ENCODE results near the gene KRT38. TPM values are rescaled to one million over a fixed set of nuclear protein-coding genes. Genes with fewer than 3 reads are reported as not detected.
"Not testable (repeated sequence)": the region's sequence is repeated elsewhere in the genome, so short reads cannot be mapped to it uniquely, and the experiment has no call there.

KRT38 gene
- total RNA-seq, 1 experiment from 2014 or later = not detected

GRCh38 chr17:41395611-41396010 is 45.2 kb downstream of the KRT38 start:
- H3K18ac ChIP-seq (ENCODE audit: insufficient read length, low read depth, low read length) = no peak overlapping the region
- no peak overlapping the region for H4K5ac ChIP-seq (ENCODE audit: insufficient read length, low read depth, low read length)
- Mint-ChIP-seq H3K36me3 (ENCODE audit: insufficient read depth in 1 of 3, low read depth in 3 of 3) (no peaks in the 10 kb centered on the region), H3K27ac (no peak overlapping the region), H3K9me3 (no peaks in the 10 kb centered on the region; a peak in 1 of 5 replicates), H3K4me1 (0 out of 4 replicates have a peak, but pooled peaks cover 0 to 3% of the 10 kb centered on the region in 2 experiments), H3K27me3 (ENCODE audit: low read depth) (peaks cover 4% of the 10 kb centered on the region), H3K4me3 (no peak overlapping the region)
- no peak overlapping the region for H2BK12ac ChIP-seq (ENCODE audit: insufficient read length, low read depth, low read length)
- no peak overlapping the region for H3K9ac ChIP-seq (ENCODE audit: extremely low read depth, insufficient read length, low read length)
- H3K27ac ChIP-seq (ENCODE audit: insufficient read length, low read depth, low read length) = no peak overlapping the region
- H3K9me3 ChIP-seq (ENCODE audit: control insufficient read depth, low read depth, low read length) = no peaks in the 10 kb centered on the region
- no peaks in the 10 kb centered on the region for H3K23me2 ChIP-seq (ENCODE audit: insufficient read length, low read depth, low read length, poor library complexity, severe bottlenecking)
- H3K27me3 ChIP-seq (ENCODE audit: insufficient read depth, low read length) = no peaks in the 10 kb centered on the region
- no peak overlapping the region for H3K56ac ChIP-seq (ENCODE audit: insufficient read length, low read depth, low read length)
- H4K20me1 ChIP-seq (ENCODE audit: control insufficient read depth, insufficient read depth, insufficient read length) = no peaks in the 10 kb centered on the region
- H3K79me2 ChIP-seq (ENCODE audit: insufficient read depth, low read length) = no peaks in the 10 kb centered on the region
- H2AFZ ChIP-seq (ENCODE audit: low read length) = no peak overlapping the region
- H4K91ac ChIP-seq (ENCODE audit: insufficient read length, low read depth, low read length) = no peak overlapping the region
- no peak overlapping the region for H3K23ac ChIP-seq (ENCODE audit: insufficient read length, low read depth, low read length)
- no CpG with 5 or more reads among the region's 1 CpG for WGBS (ENCODE audit: extremely low coverage, insufficient read length, low lambda C conversion rate)
- no peak overlapping the region for H3T11ph ChIP-seq (ENCODE audit: low read length)
- H2BK120ac ChIP-seq (ENCODE audit: low read depth, low read length, poor library complexity, severe bottlenecking) = no peak overlapping the region
- H2AK5ac ChIP-seq (ENCODE audit: insufficient read length, low read length) = no peak overlapping the region
- no peak overlapping the region for H2BK5ac ChIP-seq (ENCODE audit: insufficient read length, low read length)
- no peaks in the 10 kb centered on the region for H3K4me1 ChIP-seq (ENCODE audit: insufficient read depth, low read length)
- no peak overlapping the region for H3K4ac ChIP-seq (ENCODE audit: low read depth, low read length)
- no peaks in the 10 kb centered on the region for H3K79me1 ChIP-seq (ENCODE audit: insufficient read depth, low read depth, low read length, poor library complexity, severe bottlenecking)
- no peak for TF ChIP-seq CTCF (conservative IDR thresholded peaks at IDR 0.05)
- no peak overlapping the region for H3K14ac ChIP-seq (ENCODE audit: insufficient read depth, low read length)
- no peak overlapping the region for H2BK15ac ChIP-seq (ENCODE audit: low read depth, low read length)
- no peak for DNase-seq
- H3K4me2 ChIP-seq (ENCODE audit: insufficient read depth, insufficient read length, low read length) = no peak overlapping the region
- H4K8ac ChIP-seq (replicated peaks; ENCODE audit: insufficient read length, low read depth, low read length) = no peak overlapping the region
- no peak overlapping the region for H2BK20ac ChIP-seq (ENCODE audit: low read depth, low read length, poor library complexity, severe bottlenecking)

- H3K79me1 ChIP-seq (ENCODE audit: insufficient read depth, low read depth, low read length, poor library complexity, severe bottlenecking); H4K5ac ChIP-seq (ENCODE audit: insufficient read length, low read depth, low read length); H3K4me1 ChIP-seq (ENCODE audit: insufficient read depth, low read length); H3K4me3 Mint-ChIP-seq; H3K27me3 ChIP-seq (ENCODE audit: insufficient read depth, low read length); H2BK15ac ChIP-seq (ENCODE audit: low read depth, low read length); H3K9me3 Mint-ChIP-seq; H4K8ac ChIP-seq (replicated peaks; ENCODE audit: insufficient read length, low read depth, low read length); H2BK20ac ChIP-seq (ENCODE audit: low read depth, low read length, poor library complexity, severe bottlenecking); H3K14ac ChIP-seq (ENCODE audit: insufficient read depth, low read length); H2BK120ac ChIP-seq (ENCODE audit: low read depth, low read length, poor library complexity, severe bottlenecking); H3K23me2 ChIP-seq (ENCODE audit: insufficient read length, low read depth, low read length, poor library complexity, severe bottlenecking); H3K27me3 Mint-ChIP-seq (ENCODE audit: low read depth); H3K79me2 ChIP-seq (ENCODE audit: insufficient read depth, low read length); H3K56ac ChIP-seq (ENCODE audit: insufficient read length, low read depth, low read length); H3K27ac Mint-ChIP-seq; H3K4me1 Mint-ChIP-seq; H4K91ac ChIP-seq (ENCODE audit: insufficient read length, low read depth, low read length); H4K20me1 ChIP-seq (ENCODE audit: control insufficient read depth, insufficient read depth, insufficient read length); H2BK12ac ChIP-seq (ENCODE audit: insufficient read length, low read depth, low read length); H3K9ac ChIP-seq (ENCODE audit: extremely low read depth, insufficient read length, low read length); DNase-seq; H3T11ph ChIP-seq (ENCODE audit: low read length); H3K9me3 ChIP-seq (ENCODE audit: control insufficient read depth, low read depth, low read length); H2AFZ ChIP-seq (ENCODE audit: low read length); H2BK5ac ChIP-seq (ENCODE audit: insufficient read length, low read length); H3K36me3 Mint-ChIP-seq (ENCODE audit: insufficient read depth in 1 of 3, low read depth in 3 of 3); H3K18ac ChIP-seq (ENCODE audit: insufficient read length, low read depth, low read length); H3K23ac ChIP-seq (ENCODE audit: insufficient read length, low read depth, low read length); H3K4me2 ChIP-seq (ENCODE audit: insufficient read depth, insufficient read length, low read length); H2AK5ac ChIP-seq (ENCODE audit: insufficient read length, low read length); H3K4ac ChIP-seq (ENCODE audit: low read depth, low read length); H3K27ac ChIP-seq (ENCODE audit: insufficient read length, low read depth, low read length): not testable (repeated sequence)
- no CpG with 5 or more reads among the region's 12 CpGs for WGBS (ENCODE audit: extremely low coverage, insufficient read length, low lambda C conversion rate)
These were observed 45.7 kb downstream of the KRT38 start for GRCh38 chr17:41395044-41395443.

Measured in H9 (cell line).